ENCODE data around the gene PPP1R27. TPM values are rescaled to one million over a fixed set of nuclear protein-coding genes. Genes with fewer than 3 reads are reported as not detected.

Gene PPP1R27
- total RNA-seq, 1 donor from 2014 or later, result not detected

DNA sequence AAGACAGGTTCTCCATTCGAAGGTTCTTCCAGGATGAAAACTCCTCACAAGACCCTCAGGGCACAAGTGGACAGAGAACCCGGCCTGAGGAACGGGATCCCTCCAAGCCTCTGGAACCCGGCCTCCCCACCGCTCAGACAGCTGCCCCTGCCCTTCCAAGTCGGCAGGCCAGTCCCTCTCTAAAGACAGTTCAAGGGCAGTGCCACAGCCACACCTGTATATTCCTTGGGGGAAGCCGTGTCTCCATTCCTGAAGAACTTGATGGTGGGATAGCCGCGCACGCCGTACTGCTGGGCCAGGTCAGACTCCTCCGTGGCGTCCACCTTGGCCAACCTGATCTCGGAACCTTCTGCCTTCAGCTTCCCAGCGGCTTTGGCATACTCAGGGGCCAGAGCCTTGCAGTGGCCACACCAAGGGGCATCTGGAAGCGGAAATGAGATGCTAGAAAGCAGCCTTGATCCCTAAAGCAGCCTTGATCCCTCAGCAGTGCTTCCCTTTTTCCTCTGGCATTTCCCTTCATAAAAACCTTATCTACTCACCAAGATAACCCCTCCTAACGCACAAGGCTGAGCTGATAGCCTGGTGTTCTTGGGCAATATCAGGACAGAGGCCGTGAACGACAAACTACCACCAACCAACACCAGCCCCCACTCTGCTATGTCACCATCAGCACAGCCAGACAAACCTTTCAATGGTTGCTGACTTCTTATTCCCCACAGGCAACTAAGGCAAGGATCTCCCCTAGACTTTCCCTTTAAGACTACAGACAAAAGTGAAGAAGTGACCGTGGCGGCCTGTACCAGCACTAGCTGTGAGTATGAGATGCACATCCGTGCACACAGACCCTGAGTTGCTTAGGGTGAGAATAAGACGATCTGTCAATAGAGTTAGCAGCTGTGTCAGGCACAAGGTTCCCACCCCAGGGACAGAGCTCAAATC is 24.4 kb upstream of the PPP1R27 start:
- Histone ChIP-seq H4K20me1 (ENCODE audit: insufficient read depth, low read length) (peaks cover 66% of the 10 kb centered on the region), H3K4me1 (ENCODE audit: insufficient read depth, low read length) (peaks cover 30% of the 10 kb centered on the region), H3K9ac (ENCODE audit: low read length) (peak overlapping the region; percentile 94), H3K27ac (ENCODE audit: low read depth, low read length) (peak overlapping the region; percentile 58), H3K79me2 (ENCODE audit: insufficient read depth, low read length) (peaks cover 92% of the 10 kb centered on the region), H3K4me3 (ENCODE audit: insufficient read depth, low read depth, low read length) (peak overlapping the region; percentile 97), H3K27me3 (ENCODE audit: insufficient read depth, low read length) (no peaks in the 10 kb centered on the region), H3K4me2 (ENCODE audit: low read length) (peak overlapping the region; percentile 94), H2AFZ (ENCODE audit: low read depth, low read length) (no peak overlapping the region), H3K36me3 (ENCODE audit: insufficient read depth, low read length) (peaks cover 22% of the 10 kb centered on the region), H3K9me3 (ENCODE audit: insufficient read depth, low read depth, low read length) (no peaks in the 10 kb centered on the region)
- Mint-ChIP-seq H3K36me3 (ENCODE audit: low read depth, unreplicated experiment) (peaks cover 14% of the 10 kb centered on the region), H3K4me3 (ENCODE audit: unreplicated experiment) (peak overlapping the region; percentile 89), H3K27ac (ENCODE audit: unreplicated experiment) (peak overlapping the region; percentile 71), H3K9me3 (ENCODE audit: unreplicated experiment) (no peaks in the 10 kb centered on the region), H3K4me1 (ENCODE audit: low read depth, unreplicated experiment) (peaks cover 31% of the 10 kb centered on the region), H3K27me3 (ENCODE audit: low read depth, unreplicated experiment) (no peaks in the 10 kb centered on the region)
- no peak for FAIRE-seq
- no peak for TF ChIP-seq EZH2 (IDR thresholded peaks at IDR 0.05; ENCODE audit: insufficient read depth, low read length)
- TF ChIP-seq, protein P1, sequence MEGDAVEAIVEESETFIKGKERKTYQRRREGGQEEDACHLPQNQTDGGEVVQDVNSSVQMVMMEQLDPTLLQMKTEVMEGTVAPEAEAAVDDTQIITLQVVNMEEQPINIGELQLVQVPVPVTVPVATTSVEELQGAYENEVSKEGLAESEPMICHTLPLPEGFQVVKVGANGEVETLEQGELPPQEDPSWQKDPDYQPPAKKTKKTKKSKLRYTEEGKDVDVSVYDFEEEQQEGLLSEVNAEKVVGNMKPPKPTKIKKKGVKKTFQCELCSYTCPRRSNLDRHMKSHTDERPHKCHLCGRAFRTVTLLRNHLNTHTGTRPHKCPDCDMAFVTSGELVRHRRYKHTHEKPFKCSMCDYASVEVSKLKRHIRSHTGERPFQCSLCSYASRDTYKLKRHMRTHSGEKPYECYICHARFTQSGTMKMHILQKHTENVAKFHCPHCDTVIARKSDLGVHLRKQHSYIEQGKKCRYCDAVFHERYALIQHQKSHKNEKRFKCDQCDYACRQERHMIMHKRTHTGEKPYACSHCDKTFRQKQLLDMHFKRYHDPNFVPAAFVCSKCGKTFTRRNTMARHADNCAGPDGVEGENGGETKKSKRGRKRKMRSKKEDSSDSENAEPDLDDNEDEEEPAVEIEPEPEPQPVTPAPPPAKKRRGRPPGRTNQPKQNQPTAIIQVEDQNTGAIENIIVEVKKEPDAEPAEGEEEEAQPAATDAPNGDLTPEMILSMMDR (IDR thresholded peaks at IDR 0.05; ENCODE audit: insufficient read depth, low read depth, low read length), result no peak
- no peak for DNase-seq (ENCODE audit: low read depth)

- Histone ChIP-seq H3K4me3 (ENCODE audit: insufficient read depth, low read depth, low read length) (peak overlapping the region; percentile 97), H3K9me3 (ENCODE audit: insufficient read depth, low read depth, low read length) (no peaks in the 10 kb centered on the region), H3K9ac (ENCODE audit: low read length) (peak overlapping the region; percentile 94), H4K20me1 (ENCODE audit: insufficient read depth, low read length) (peaks cover 66% of the 10 kb centered on the region), H3K79me2 (ENCODE audit: insufficient read depth, low read length) (peaks cover 92% of the 10 kb centered on the region), H3K27me3 (ENCODE audit: insufficient read depth, low read length) (no peaks in the 10 kb centered on the region), H3K27ac (ENCODE audit: low read depth, low read length) (no peak overlapping the region), H3K4me1 (ENCODE audit: insufficient read depth, low read length) (peaks cover 29% of the 10 kb centered on the region), H3K4me2 (ENCODE audit: low read length) (peak overlapping the region; percentile 94), H3K36me3 (ENCODE audit: insufficient read depth, low read length) (peaks cover 29% of the 10 kb centered on the region), H2AFZ (ENCODE audit: low read depth, low read length) (no peak overlapping the region)
- H3K4me3 Mint-ChIP-seq (ENCODE audit: unreplicated experiment), result peak overlapping the region; percentile 89
- no peaks in the 10 kb centered on the region for H3K27me3 Mint-ChIP-seq (ENCODE audit: low read depth, unreplicated experiment)
- no peaks in the 10 kb centered on the region for H3K9me3 Mint-ChIP-seq (ENCODE audit: unreplicated experiment)
- DNase-seq (ENCODE audit: low read depth) (no peak), FAIRE-seq (no peak)
- peaks cover 16% of the 10 kb centered on the region for H3K36me3 Mint-ChIP-seq (ENCODE audit: low read depth, unreplicated experiment)
- peak overlapping the region; percentile 12 for H3K27ac Mint-ChIP-seq (ENCODE audit: unreplicated experiment)
- peaks cover 27% of the 10 kb centered on the region for H3K4me1 Mint-ChIP-seq (ENCODE audit: low read depth, unreplicated experiment)
- TF ChIP-seq, protein P1 (IDR thresholded peaks at IDR 0.05; ENCODE audit: insufficient read depth, low read depth, low read length), result no peak
- TF ChIP-seq EZH2 (IDR thresholded peaks at IDR 0.05; ENCODE audit: insufficient read depth, low read length), result no peak
Measured at GRCh38 chr17:81858170-81858966, 23.5 kb upstream of the PPP1R27 start.
